Progenitor cell of endocrine pancreas (in vitro differentiated cells): ENCODE results near the gene DGKB. TPM values are rescaled to one million over a fixed set of nuclear protein-coding genes. Genes with fewer than 3 reads are reported as not detected.

ENCODE experiments used
- DNase-seq: peaks from one replicate; pipeline ENCODE4 v3.0.0; 2021; ENCODE audit warnings: low spot score; ENCODE audit not compliant: unreplicated experiment
- H3K27ac Mint-ChIP-seq: 2 replicates; pipeline ENCODE4 v1.8.0; 2021; ENCODE audit warnings: mild to moderate bottlenecking, moderate library complexity, mixed read lengths
- H3K27me3 Mint-ChIP-seq: 2 replicates; pipeline ENCODE4 v1.8.0; 2021; ENCODE audit warnings: mixed read lengths
- H3K36me3 Mint-ChIP-seq: 2 replicates; pipeline ENCODE4 v1.8.0; 2022; ENCODE audit warnings: mixed read lengths; ENCODE audit not compliant: insufficient read depth
- H3K4me1 Mint-ChIP-seq: 2 replicates; pipeline ENCODE4 v1.8.0; 2021; ENCODE audit warnings: low read depth, mixed read lengths
- H3K4me3 Mint-ChIP-seq: 2 replicates; pipeline ENCODE4 v1.8.0; 2021; ENCODE audit warnings: low read depth, mild to moderate bottlenecking, moderate library complexity, mixed read lengths
- H3K9me3 Mint-ChIP-seq: 2 replicates; pipeline ENCODE4 v1.8.0; 2021; ENCODE audit warnings: low read depth, mixed read lengths
- CTCF ChIP-seq: fragments of 200-600 bp; sonication (generic); IDR thresholded peaks from one replicate; pipeline ENCODE4 v1.5.0; 2021; ENCODE audit warnings: antibody characterized with exemption, mild to moderate bottlenecking; ENCODE audit not compliant: unreplicated experiment
- total RNA-seq: library from RNA; stranded (reverse); gene quantifications from 2 replicates; pipeline ENCODE4 v1.2.1, GENCODE V29; 2021

Gene DGKB
- total RNA-seq, 1 donor from 2014 or later: 0.74 TPM

- Mint-ChIP-seq H3K27ac (no peak overlapping the region), H3K36me3 (no peaks in the 10 kb centered on the region), H3K9me3 (peaks cover 5% of the 10 kb centered on the region), H3K4me1 (no peaks in the 10 kb centered on the region), H3K4me3 (no peak overlapping the region), H3K27me3 (no peaks in the 10 kb centered on the region)
- no peak for TF ChIP-seq CTCF
- DNase-seq: no peak
These were observed 465.7 kb downstream of the DGKB start for GRCh38 chr7:14436878-14437277.

GRCh38 chr7:14432924-14433323, 469.6 kb downstream of the DGKB start:
- no peaks in the 10 kb centered on the region for H3K27me3 Mint-ChIP-seq
- H3K4me1 Mint-ChIP-seq: no peaks in the 10 kb centered on the region
- no peak for TF ChIP-seq CTCF
- H3K27ac Mint-ChIP-seq: no peak overlapping the region
- no peak for DNase-seq
- no peaks in the 10 kb centered on the region for H3K36me3 Mint-ChIP-seq
- H3K4me3 Mint-ChIP-seq: no peak overlapping the region
- peaks cover 10% of the 10 kb centered on the region for H3K9me3 Mint-ChIP-seq

GRCh38 chr7:14430926-14431325, 471.6 kb downstream of the DGKB start:
- Mint-ChIP-seq H3K4me1 (no peaks in the 10 kb centered on the region), H3K27ac (no peak overlapping the region)

GRCh38 chr7:14425559-14425958, 477.0 kb downstream of the DGKB start:
- peaks cover 19% of the 10 kb centered on the region for H3K9me3 Mint-ChIP-seq
- no peaks in the 10 kb centered on the region for H3K27me3 Mint-ChIP-seq
- peaks cover 2% of the 10 kb centered on the region for H3K36me3 Mint-ChIP-seq

More at GRCh38 chr7:14430926-14431325, 471.6 kb downstream of the DGKB start:
- no peak for TF ChIP-seq CTCF
- Mint-ChIP-seq H3K9me3 (peaks cover 16% of the 10 kb centered on the region), H3K4me3 (no peak overlapping the region), H3K27me3 (no peaks in the 10 kb centered on the region), H3K36me3 (peaks cover 2% of the 10 kb centered on the region)
- DNase-seq: no peak

GRCh38 chr7:14424675-14425074, 477.9 kb downstream of the DGKB start:
- no peak for TF ChIP-seq CTCF
- Mint-ChIP-seq H3K27ac (no peak overlapping the region), H3K4me3 (no peak overlapping the region), H3K36me3 (peaks cover 2% of the 10 kb centered on the region), H3K27me3 (no peaks in the 10 kb centered on the region), H3K4me1 (peaks cover 6% of the 10 kb centered on the region), H3K9me3 (peaks cover 20% of the 10 kb centered on the region)
- no peak for DNase-seq

More at GRCh38 chr7:14425559-14425958, 477.0 kb downstream of the DGKB start:
- no peak for TF ChIP-seq CTCF
- DNase-seq: no peak
- no peak overlapping the region for H3K4me3 Mint-ChIP-seq
- peaks cover 3% of the 10 kb centered on the region for H3K4me1 Mint-ChIP-seq
- no peak overlapping the region for H3K27ac Mint-ChIP-seq
